ENCODE data around the gene GRID2.
"Not testable (repeated sequence)": the region's sequence is repeated elsewhere in the genome, so short reads cannot be mapped to it uniquely, and the experiment has no call there.

Gene GRID2

DNA sequence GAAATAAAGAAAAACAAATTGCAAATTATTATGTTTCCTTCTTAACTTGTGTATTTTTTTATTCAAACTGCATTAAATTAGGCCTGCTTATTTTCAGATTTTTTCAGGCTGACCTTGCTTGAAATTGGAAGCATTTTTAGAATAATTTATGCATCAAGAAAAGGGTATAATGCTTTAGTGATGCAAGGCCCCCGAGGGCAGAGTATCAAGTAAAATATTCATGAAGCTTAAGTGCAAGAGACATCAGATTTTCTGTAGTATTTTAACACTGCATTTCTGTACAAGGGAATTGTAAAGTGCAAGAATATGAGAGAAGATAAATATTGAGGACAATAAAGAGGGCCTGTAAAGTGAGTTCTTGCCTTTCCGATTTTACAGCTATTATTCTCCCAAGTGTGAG is 1039.0 kb downstream of the GRID2 start:
- DNase-seq (ENCODE audit: insufficient read length, low spot score) (no peak), FAIRE-seq (no peak)
- TF ChIP-seq SPI1 (IDR thresholded peaks at IDR 0.05; ENCODE audit: low read depth, low read length) (no peak), PAX5 (IDR thresholded peaks at IDR 0.05; ENCODE audit: insufficient read depth, low read length, severe bottlenecking) (no peak), POLR2A (IDR thresholded peaks at IDR 0.05; ENCODE audit: low read depth, low read length) (no peak), POLR2AphosphoS5 (IDR thresholded peaks at IDR 0.05; ENCODE audit: low read depth, low read length) (no peak), POU2F2 (IDR thresholded peaks at IDR 0.05; ENCODE audit: low read depth, low read length) (no peak), TAF1 (IDR thresholded peaks at IDR 0.05; ENCODE audit: low read depth, low read length) (no peak)

DNA sequence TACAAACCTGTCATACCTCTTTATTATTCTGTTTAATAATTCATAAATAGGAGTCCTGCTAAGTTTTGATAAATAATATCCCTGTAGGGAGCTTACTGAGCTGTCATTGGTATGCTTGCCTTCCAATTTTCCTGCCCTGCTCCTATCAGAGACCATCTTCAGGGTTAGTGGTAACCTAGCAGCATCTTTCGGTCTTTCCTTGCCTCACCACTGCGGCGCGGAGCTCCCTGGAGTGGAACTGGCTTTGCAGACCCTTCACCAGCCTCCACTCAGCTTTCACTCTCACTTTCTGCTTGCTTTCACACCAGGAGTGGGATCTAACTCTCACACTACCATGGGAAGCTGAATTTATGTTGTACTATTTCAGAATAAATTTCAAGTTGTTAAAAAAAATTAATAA is 1043.1 kb downstream of the GRID2 start:
- DNase-seq (ENCODE audit: insufficient read length, low spot score) (no peak), FAIRE-seq (no peak)
- TF ChIP-seq POU2F2 (IDR thresholded peaks at IDR 0.05; ENCODE audit: low read depth, low read length) (no peak), TAF1 (IDR thresholded peaks at IDR 0.05; ENCODE audit: low read depth, low read length) (no peak), PAX5 (IDR thresholded peaks at IDR 0.05; ENCODE audit: insufficient read depth, low read length, severe bottlenecking) (no peak), POLR2AphosphoS5 (IDR thresholded peaks at IDR 0.05; ENCODE audit: low read depth, low read length) (no peak), SPI1 (IDR thresholded peaks at IDR 0.05; ENCODE audit: low read depth, low read length) (no peak), POLR2A (IDR thresholded peaks at IDR 0.05; ENCODE audit: low read depth, low read length) (no peak)

DNA sequence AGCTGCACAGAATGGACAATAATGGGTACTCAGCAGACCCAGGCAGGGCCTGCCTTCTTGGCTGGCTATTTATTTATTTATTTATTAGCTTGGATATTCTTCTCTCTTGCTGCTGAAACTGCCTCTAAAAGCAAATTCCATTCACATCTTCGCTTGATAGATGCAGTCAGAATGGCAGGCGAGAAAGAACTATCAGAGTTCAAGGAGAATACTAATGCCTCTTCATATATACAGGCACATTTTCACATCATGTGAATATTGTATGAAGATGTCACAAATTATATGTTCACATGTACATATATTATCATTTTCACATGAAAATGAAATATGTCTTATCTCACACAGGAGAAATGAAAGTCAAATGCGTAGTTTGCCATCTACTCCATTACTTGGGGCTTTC is 1045.1 kb downstream of the GRID2 start:
- FAIRE-seq (no peak), DNase-seq (ENCODE audit: insufficient read length, low spot score) (no peak)

DNA sequence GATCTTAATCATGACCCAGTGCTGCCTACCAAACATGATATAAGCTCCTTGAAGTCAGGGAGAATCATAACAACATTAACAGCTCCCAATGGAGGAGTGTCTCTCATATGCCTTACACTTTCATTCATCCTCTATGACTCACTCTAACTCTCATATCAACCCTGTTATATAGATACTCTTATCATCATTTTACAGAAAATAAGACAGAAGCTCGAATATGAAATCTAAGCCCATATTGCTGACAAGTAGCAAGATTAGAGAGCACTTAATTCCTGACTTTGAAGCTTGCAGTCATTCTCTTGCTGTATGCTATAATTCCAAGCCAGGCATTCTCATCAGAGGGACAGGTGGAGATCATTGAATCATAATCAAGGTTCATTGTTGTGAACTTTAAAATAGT is 1048.1 kb downstream of the GRID2 start:
- TF ChIP-seq SPI1 (IDR thresholded peaks at IDR 0.05; ENCODE audit: low read depth, low read length) (no peak), POLR2A (IDR thresholded peaks at IDR 0.05; ENCODE audit: low read depth, low read length) (no peak), POU2F2 (IDR thresholded peaks at IDR 0.05; ENCODE audit: low read depth, low read length) (no peak), TAF1 (IDR thresholded peaks at IDR 0.05; ENCODE audit: low read depth, low read length) (no peak), PAX5 (IDR thresholded peaks at IDR 0.05; ENCODE audit: insufficient read depth, low read length, severe bottlenecking) (no peak), POLR2AphosphoS5 (IDR thresholded peaks at IDR 0.05; ENCODE audit: low read depth, low read length) (no peak)
- no peak for FAIRE-seq
- no peak for DNase-seq (ENCODE audit: insufficient read length, low spot score)

More for the DNA sequence above, 1045.1 kb downstream of the GRID2 start:
- no peak for TF ChIP-seq POLR2AphosphoS5 (IDR thresholded peaks at IDR 0.05; ENCODE audit: low read depth, low read length)
- no peak for TF ChIP-seq TAF1 (IDR thresholded peaks at IDR 0.05; ENCODE audit: low read depth, low read length)

DNA sequence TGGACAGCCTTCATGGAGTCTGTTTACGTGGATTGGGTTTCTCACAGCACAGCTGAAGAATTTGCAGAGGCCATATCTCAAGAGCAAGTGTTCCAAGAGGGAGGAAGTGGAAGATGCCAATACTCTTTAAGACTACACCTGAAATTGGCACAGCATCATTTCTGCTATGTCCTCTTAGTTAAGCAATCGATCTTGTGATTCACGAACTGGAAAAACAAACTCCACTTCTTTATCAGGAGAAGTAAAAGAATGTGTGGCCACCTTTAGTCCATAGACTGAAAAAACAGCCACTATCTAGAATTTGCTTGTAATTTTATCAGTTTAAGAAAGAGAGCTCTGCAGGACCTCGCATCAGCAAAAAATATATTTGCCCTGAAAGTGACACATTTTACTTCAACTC is 1051.6 kb downstream of the GRID2 start:
- FAIRE-seq: no peak
- no peak for DNase-seq (ENCODE audit: insufficient read length, low spot score)
- TF ChIP-seq TAF1 (IDR thresholded peaks at IDR 0.05; ENCODE audit: low read depth, low read length) (no peak), SPI1 (IDR thresholded peaks at IDR 0.05; ENCODE audit: low read depth, low read length) (no peak), POU2F2 (IDR thresholded peaks at IDR 0.05; ENCODE audit: low read depth, low read length) (no peak), POLR2AphosphoS5 (IDR thresholded peaks at IDR 0.05; ENCODE audit: low read depth, low read length) (no peak), PAX5 (IDR thresholded peaks at IDR 0.05; ENCODE audit: insufficient read depth, low read length, severe bottlenecking) (no peak), POLR2A (IDR thresholded peaks at IDR 0.05; ENCODE audit: low read depth, low read length) (no peak)

DNA sequence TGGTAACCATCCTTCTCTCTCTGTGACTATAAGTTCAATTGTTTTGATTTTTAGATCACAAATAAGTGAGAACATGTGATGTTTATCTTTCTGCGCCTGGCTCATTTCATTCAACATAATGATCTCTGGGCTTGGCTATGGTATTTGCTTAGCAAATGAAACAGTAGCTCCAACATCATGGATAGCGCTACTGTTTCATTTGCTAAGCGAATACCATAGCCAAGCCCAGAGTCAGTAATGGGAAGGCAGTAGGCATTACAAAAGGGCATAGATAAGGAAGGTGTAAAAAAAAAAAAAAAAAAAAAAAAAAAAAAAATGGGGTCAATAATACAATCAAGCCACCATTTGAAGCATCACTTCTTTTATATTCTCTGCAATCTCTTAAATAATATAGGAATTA is 1055.8 kb downstream of the GRID2 start:
- no peak for DNase-seq (ENCODE audit: insufficient read length, low spot score)
- TF ChIP-seq POLR2AphosphoS5 (IDR thresholded peaks at IDR 0.05; ENCODE audit: low read depth, low read length) (no peak), POU2F2 (IDR thresholded peaks at IDR 0.05; ENCODE audit: low read depth, low read length) (no peak), TAF1 (IDR thresholded peaks at IDR 0.05; ENCODE audit: low read depth, low read length) (no peak), PAX5 (IDR thresholded peaks at IDR 0.05; ENCODE audit: insufficient read depth, low read length, severe bottlenecking) (no peak), POLR2A (IDR thresholded peaks at IDR 0.05; ENCODE audit: low read depth, low read length) (no peak), SPI1 (IDR thresholded peaks at IDR 0.05; ENCODE audit: low read depth, low read length) (no peak)
- FAIRE-seq: no peak

DNA sequence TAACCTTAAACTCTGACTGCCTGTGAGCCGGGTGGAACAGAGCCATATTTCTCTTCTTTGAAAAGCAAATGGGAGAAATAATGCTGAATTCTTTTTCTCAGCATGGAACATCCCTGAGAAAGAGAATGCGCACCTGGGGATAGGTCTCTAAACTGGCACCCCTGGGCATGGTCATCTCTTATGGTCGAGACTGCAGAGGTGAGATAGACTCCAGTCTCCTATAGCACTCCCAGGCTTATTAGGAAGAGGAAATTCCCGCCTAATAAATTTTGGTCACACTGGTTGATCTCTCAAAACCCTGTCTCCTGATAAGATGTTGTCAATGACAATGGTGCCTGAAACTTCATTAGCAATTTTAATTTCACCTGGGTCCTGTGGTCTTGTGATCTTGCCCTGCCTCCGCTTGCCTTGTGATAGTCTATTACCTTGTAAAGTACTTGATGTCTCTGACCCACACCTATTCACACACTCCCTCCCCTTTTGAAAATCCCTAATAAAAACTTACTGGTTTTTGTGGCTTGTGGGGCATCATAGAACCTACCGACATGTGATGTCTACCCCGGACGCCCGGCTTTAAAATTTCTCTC is 1062.5 kb downstream of the GRID2 start:
- not testable (repeated sequence) for DNase-seq (ENCODE audit: insufficient read length, low spot score); FAIRE-seq

DNA sequence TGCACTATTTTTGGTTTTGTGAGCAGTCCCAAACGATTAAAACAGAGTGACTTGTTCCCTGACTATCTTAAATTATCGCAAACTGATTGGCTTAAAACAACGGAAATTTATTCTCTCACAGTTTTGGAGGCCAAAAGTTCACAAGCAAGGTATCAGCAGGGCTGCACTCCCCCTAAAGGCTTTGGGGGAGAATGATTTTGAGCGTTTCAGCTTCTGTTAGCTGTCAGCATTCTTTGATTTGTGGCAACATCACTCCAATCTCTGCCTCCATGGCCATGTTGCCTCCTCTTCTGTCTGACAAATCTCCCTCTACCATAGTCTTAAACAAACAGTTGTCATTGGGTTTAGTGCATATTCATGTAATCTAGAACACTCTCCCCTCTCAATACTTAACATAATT is 1065.2 kb downstream of the GRID2 start:
- TF ChIP-seq POU2F2 (IDR thresholded peaks at IDR 0.05; ENCODE audit: low read depth, low read length) (no peak), POLR2A (IDR thresholded peaks at IDR 0.05; ENCODE audit: low read depth, low read length) (no peak), TAF1 (IDR thresholded peaks at IDR 0.05; ENCODE audit: low read depth, low read length) (no peak), PAX5 (IDR thresholded peaks at IDR 0.05; ENCODE audit: insufficient read depth, low read length, severe bottlenecking) (no peak), POLR2AphosphoS5 (IDR thresholded peaks at IDR 0.05; ENCODE audit: low read depth, low read length) (no peak), SPI1 (IDR thresholded peaks at IDR 0.05; ENCODE audit: low read depth, low read length) (no peak)
- no peak for FAIRE-seq
- no peak for DNase-seq (ENCODE audit: insufficient read length, low spot score)

DNA sequence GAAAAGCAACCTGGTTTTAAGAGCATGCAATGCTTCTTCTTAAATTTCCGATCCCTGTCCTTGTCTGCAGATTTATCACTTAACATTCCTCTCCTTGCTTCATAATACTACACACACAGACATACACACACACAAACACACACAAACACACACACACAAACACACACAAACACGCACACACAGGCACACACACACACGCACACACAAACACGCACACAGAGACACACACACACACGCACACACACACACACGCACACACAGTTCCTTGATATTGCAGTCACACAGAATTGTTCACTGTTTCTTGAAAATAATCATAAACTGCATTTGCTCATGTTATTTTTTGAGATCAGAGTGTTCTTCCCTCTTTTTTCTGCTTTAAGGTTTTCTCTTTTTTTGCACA is 1066.5 kb downstream of the GRID2 start:
- no peak for TF ChIP-seq PAX5 (IDR thresholded peaks at IDR 0.05; ENCODE audit: insufficient read depth, low read length, severe bottlenecking)
- TF ChIP-seq TAF1 (IDR thresholded peaks at IDR 0.05; ENCODE audit: low read depth, low read length): no peak
- no peak for TF ChIP-seq POLR2A (IDR thresholded peaks at IDR 0.05; ENCODE audit: low read depth, low read length)
- no peak for TF ChIP-seq POU2F2 (IDR thresholded peaks at IDR 0.05; ENCODE audit: low read depth, low read length)
- TF ChIP-seq POLR2AphosphoS5 (IDR thresholded peaks at IDR 0.05; ENCODE audit: low read depth, low read length): no peak
- TF ChIP-seq SPI1 (IDR thresholded peaks at IDR 0.05; ENCODE audit: low read depth, low read length): no peak
- FAIRE-seq (no peak), DNase-seq (ENCODE audit: insufficient read length, low spot score) (no peak)

Data from GM12891 (cell line).